Suprapubic skin (tissue), 3 donors: ENCODE measurements around the gene OR10Z1.

ENCODE experiments used
- EP300 ChIP-seq: sonication (generic); formaldehyde crosslinking; IDR thresholded peaks from one replicate; pipeline ENCODE4 v1.6.1; 2017; ENCODE audit warnings: antibody characterized with exemption
- POLR2A ChIP-seq, 2 donors: fragments of 450-650 bp; IDR thresholded peaks; one replicate each; pipeline ENCODE4 v1.6.1; 2017; ENCODE audit warnings: antibody characterized with exemption in 2 of 2, mild to moderate bottlenecking in 2 of 2, moderate library complexity in 2 of 2
- TF ChIP-seq, protein P1 (sequence below), 2 donors: fragments of 200-600 bp in 1 of 2; fragments of 450-650 bp in 1 of 2; sonication (generic) in 1 of 2; IDR thresholded peaks; one replicate each; pipeline ENCODE4 v1.5.1; 2016 to 2019; ENCODE audit warnings: antibody characterized with exemption in 2 of 2, mild to moderate bottlenecking in 1 of 2, moderate library complexity in 1 of 2

DNA sequence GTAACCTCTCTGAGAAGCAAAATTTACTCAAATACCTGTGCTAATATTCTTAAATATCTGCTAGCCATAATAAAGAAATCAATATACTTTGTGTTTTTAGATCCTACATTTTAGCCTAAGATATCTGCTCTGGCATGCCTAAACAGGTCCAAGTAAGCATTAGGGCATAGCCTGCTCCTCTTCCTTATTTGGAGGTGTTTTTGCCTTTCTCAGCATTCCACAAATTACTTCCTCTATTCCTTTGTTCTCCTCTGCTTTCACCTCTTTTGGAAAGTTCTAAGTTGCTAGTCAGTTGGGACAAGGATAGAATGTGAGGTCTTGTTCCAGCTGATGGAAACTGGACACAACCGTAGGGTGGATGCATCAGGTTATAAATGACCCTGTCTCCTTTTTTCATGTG, 18.1 kb upstream of the OR10Z1 start:
- TF ChIP-seq POLR2A (IDR thresholded peaks at IDR 0.05), result no peak
- TF ChIP-seq, protein P1, sequence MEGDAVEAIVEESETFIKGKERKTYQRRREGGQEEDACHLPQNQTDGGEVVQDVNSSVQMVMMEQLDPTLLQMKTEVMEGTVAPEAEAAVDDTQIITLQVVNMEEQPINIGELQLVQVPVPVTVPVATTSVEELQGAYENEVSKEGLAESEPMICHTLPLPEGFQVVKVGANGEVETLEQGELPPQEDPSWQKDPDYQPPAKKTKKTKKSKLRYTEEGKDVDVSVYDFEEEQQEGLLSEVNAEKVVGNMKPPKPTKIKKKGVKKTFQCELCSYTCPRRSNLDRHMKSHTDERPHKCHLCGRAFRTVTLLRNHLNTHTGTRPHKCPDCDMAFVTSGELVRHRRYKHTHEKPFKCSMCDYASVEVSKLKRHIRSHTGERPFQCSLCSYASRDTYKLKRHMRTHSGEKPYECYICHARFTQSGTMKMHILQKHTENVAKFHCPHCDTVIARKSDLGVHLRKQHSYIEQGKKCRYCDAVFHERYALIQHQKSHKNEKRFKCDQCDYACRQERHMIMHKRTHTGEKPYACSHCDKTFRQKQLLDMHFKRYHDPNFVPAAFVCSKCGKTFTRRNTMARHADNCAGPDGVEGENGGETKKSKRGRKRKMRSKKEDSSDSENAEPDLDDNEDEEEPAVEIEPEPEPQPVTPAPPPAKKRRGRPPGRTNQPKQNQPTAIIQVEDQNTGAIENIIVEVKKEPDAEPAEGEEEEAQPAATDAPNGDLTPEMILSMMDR (IDR thresholded peaks at IDR 0.05), result no peak
- no peak for TF ChIP-seq EP300
